HS-5 (cell line): ENCODE data around the gene PCDHGA6.
"Not testable (repeated sequence)": the region's sequence is repeated elsewhere in the genome, so short reads cannot be mapped to it uniquely, and the experiment has no call there.

Source experiments
- DNase-seq: peaks from one replicate; pipeline ENCODE4 v3.0.0-alpha.2; 2012; ENCODE audit warnings: low read depth

PCDHGA6 gene

DNA sequence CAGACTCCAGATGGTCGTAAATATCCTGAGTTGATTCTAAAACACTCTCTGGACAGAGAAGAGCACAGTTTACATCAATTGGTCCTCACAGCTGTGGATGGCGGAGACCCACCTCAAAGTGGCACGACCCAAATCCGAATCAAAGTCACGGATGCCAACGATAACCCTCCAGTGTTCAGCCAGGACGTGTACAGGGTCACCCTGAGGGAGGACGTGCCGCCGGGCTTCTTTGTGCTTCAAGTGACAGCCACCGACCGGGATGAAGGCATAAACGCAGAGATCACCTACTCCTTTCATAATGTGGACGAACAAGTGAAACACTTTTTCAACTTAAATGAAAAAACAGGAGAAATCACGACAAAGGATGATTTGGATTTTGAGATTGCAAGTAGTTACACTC is 13.0 kb upstream of the PCDHGA6 start:
- DNase-seq: no peak

GRCh38 chr5:141362719-141363118 is 11.0 kb upstream of the PCDHGA6 start:
- no peak for DNase-seq

GRCh38 chr5:141363952-141364660 is 9.6 kb upstream of the PCDHGA6 start, which contains the start of gene PCDHGA5:
Gene PCDHGA5, plus strand, starts transcription at chr5:141364162. Its CDS starts 169 bp downstream, at chr5:141364331.
- DNase-seq: no peak

- DNase-seq: no peak
Observed at GRCh38 chr5:141366016-141366896, 7.4 kb upstream of the PCDHGA6 start.

DNA sequence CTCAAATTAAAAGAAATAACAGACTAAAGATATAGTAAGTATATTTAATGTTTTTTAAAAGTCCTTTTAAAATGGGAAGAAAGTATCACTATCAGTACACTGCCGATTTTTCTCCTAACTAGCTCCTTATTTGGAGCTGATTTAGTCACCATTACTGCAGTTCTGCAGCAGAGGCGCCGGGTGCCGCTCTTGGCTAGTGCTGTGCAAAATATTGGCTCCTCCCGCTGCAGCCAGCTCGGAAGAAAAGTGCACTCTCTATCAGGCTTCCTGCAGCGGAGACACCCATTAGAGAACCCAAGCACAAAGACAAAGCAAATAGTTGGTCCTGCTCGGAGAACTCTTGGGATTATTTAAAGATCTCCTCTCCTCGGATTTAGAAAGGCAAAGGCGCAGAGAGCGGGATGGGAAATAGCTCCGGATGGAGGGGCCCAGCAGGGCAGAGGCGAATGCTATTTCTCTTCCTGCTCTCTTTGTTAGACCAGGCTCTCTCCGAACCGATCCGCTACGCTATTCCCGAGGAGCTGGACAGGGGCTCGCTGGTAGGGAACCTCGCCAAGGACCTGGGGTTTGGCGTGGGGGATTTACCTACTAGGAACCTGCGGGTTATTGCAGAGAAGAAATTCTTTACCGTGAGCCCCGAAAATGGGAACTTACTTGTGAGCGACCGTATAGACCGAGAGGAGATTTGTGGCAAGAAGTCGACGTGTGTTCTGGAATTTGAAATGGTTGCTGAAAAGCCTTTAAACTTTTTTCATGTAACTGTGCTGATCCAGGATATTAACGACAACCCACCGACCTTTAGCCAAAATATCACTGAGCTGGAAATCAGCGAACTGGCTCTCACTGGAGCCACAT is 3.5 kb upstream of the PCDHGA6 start, which contains the start of gene PCDHGB3:
Gene PCDHGB3 (plus strand): TSS at position 249 of the 855 bp plus-strand sequence. CDS start 153 bp downstream, at position 402.
- DNase-seq: no peak

- DNase-seq: no peak
Observed at GRCh38 chr5:141371572-141372475, 1.9 kb upstream of the PCDHGA6 start.

- DNase-seq: no peak
Observed at GRCh38 chr5:141374627-141375026, 936 bp downstream of the PCDHGA6 start.

DNA sequence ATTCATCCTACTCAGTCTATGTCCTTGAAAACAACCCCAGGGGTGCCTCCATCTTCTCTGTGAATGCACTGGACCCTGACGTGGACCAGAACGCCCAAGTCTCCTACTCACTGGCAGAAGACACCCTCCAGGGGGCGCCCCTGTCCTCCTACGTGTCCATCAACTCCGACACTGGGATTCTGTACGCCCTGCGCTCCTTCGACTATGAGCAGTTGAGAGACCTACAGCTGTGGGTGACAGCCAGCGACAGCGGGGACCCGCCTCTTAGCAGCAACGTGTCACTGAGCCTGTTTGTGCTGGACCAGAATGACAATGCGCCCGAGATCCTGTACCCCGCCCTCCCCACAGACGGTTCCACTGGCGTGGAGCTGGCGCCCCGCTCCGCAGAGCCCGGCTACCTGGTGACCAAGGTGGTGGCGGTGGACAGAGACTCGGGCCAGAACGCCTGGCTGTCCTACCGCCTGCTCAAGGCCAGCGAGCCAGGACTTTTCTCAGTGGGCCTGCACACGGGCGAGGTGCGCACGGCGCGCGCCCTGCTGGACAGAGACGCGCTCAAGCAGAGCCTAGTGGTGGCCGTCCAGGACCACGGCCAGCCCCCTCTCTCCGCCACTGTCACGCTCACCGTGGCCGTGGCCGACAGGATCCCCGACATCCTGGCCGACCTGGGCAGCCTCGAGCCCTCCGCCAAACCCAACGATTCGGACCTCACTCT is 1.9 kb downstream of the PCDHGA6 start:
- DNase-seq: not testable (repeated sequence)

GRCh38 chr5:141382469-141383294 is 9.0 kb downstream of the PCDHGA6 start, which contains the start of gene PCDHGA7:
Gene PCDHGA7, plus strand, starts transcription at chr5:141382742. Its CDS starts 158 bp downstream, at chr5:141382900.
- DNase-seq: no peak

DNA sequence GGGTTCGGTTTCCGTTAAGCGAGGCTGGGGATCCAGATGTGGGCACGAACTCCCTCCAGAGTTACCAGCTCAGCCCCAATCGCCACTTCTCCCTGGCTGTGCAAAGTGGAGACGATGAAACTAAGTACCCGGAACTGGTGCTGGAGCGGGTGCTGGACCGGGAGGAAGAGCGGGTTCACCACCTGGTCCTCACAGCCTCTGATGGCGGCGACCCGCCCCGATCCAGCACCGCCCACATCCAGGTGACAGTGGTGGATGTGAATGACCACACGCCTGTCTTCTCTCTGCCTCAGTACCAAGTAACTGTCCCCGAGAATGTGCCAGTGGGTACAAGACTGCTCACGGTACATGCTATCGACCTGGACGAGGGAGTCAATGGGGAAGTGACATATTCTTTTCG is 9.7 kb downstream of the PCDHGA6 start:
- DNase-seq: no peak

- DNase-seq: no peak
Observed at GRCh38 chr5:141384471-141385267, 11.0 kb downstream of the PCDHGA6 start.

DNA sequence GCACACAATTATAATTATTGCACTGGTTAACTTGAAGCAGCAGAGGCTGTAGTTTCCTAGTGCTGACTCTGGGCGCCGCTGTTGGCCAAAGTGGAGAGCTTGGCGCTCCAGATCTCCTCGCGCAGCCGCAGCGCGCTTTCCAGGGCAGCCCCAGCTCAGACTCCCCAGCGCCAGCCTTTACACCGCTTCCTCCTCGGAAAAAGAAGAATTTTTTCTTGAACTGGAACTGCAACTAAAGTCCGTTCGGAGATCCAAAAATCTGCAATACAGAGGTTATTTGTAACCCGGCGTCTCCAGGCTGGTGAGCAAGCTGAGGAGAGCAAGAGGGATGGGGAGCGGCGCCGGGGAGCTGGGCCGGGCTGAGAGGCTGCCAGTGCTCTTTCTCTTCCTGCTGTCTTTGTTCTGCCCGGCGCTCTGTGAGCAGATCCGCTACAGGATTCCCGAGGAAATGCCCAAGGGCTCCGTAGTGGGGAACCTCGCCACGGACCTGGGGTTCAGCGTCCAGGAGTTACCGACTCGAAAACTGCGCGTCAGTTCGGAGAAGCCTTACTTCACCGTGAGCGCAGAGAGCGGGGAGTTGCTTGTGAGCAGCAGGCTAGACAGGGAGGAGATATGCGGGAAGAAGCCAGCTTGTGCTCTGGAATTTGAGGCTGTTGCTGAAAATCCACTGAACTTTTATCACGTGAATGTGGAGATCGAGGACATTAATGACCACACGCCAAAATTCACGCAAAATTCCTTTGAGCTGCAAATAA is 14.0 kb downstream of the PCDHGA6 start, which contains the start of gene PCDHGB4:
Gene PCDHGB4 (plus strand): TSS at position 142 of the 755 bp plus-strand sequence. CDS start 187 bp downstream, at position 329.
- not testable (repeated sequence) for DNase-seq

DNA sequence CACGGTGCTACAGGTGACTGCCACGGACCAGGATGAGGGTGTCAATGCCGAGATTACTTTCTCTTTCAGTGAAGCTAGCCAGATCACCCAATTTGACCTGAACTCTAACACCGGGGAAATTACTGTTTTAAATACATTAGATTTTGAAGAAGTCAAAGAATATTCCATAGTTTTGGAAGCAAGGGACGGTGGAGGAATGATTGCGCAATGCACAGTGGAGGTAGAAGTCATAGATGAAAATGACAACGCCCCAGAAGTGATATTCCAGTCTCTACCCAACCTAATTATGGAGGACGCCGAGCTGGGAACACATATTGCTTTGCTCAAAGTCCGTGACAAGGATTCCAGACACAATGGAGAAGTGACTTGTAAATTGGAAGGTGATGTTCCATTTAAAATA is 15.0 kb downstream of the PCDHGA6 start:
- no peak for DNase-seq

GRCh38 chr5:141389153-141390042 is 15.7 kb downstream of the PCDHGA6 start:
- no peak for DNase-seq

- no peak for DNase-seq
Observed at GRCh38 chr5:141392429-141393198, 18.9 kb downstream of the PCDHGA6 start, which contains the start of gene PCDHGA8. Gene PCDHGA8, plus strand, starts transcription at chr5:141392633. Its CDS starts 181 bp downstream, at chr5:141392814.

DNA sequence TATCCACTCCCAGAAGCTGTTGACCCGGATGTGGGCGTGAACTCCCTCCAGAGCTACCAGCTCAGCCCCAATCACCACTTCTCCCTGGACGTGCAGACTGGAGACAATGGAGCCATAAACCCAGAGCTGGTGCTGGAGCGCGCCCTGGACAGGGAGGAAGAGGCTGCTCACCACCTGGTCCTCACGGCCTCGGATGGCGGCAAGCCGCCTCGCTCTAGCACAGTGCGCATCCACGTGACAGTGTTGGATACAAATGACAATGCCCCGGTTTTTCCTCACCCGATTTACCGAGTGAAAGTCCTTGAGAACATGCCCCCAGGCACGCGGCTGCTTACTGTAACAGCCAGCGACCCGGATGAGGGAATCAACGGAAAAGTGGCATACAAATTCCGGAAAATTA is 19.6 kb downstream of the PCDHGA6 start:
- no peak for DNase-seq
